ENCODE measurements around the gene PSMD8. TPM values are rescaled to one million over a fixed set of nuclear protein-coding genes. Genes with fewer than 3 reads are reported as not detected.

PSMD8 gene
- 104 TPM for total RNA-seq
- polyA plus RNA-seq: 100 to 1,000 TPM; 177 to 254 (median 222) TPM

GRCh38 chr19:38374332-38375097, at the start of gene PSMD8:
Gene PSMD8 (plus strand): TSS chr19:38374571. CDS start chr19:38374602, 31 bp downstream.
- Histone ChIP-seq H3K27me3 (ENCODE audit: control insufficient read depth, insufficient read depth, low read length) (no peaks in the 10 kb centered on the region), H3K9me3 (ENCODE audit: control insufficient read depth in 2 of 2, low read length in 2 of 2) (no peaks in the 10 kb centered on the region), H3K36me3 (ENCODE audit: control insufficient read depth, insufficient read depth, low read length) (peaks cover 21% of the 10 kb centered on the region), H3K4me3 (ENCODE audit: low read depth, low read length) (peak within 1 kb of the TSS; percentile 86), H3K27ac (ENCODE audit: insufficient read depth, low read length, poor library complexity, severe bottlenecking) (peak within 1 kb of the TSS; percentile 90), H3K4me1 (ENCODE audit: control insufficient read depth, insufficient read depth, low read length, poor library complexity, severe bottlenecking) (peaks cover 26% of the 10 kb centered on the region)
- peak within 1 kb of the TSS; percentile 97 to 99 (median 98) for H3K4me3 Mint-ChIP-seq
- H3K36me3 Mint-ChIP-seq: peaks cover 17% of the 10 kb centered on the region
- no peaks in the 10 kb centered on the region for H3K9me3 Mint-ChIP-seq
- peaks cover 5 to 32% (median 16%) of the 10 kb centered on the region in 4 donors for H3K4me1 Mint-ChIP-seq
- DNase-seq (peak; percentile 98 to 100 (median 99)), ATAC-seq (ENCODE audit: low read depth in 2 of 2) (peak; percentile 96 to 97)
- peaks cover 13% of the 10 kb centered on the region for H3K27me3 Mint-ChIP-seq
- H3K27ac Mint-ChIP-seq: peak within 1 kb of the TSS; percentile 97 to 100 (median 99)

- Histone ChIP-seq H3K36me3 (ENCODE audit: control insufficient read depth, insufficient read depth, low read length) (peaks cover 22% of the 10 kb centered on the region), H3K27me3 (ENCODE audit: control insufficient read depth, insufficient read depth, low read length) (no peaks in the 10 kb centered on the region), H3K9me3 (ENCODE audit: control insufficient read depth in 2 of 2, low read length in 2 of 2) (no peaks in the 10 kb centered on the region), H3K4me1 (ENCODE audit: control insufficient read depth, insufficient read depth, low read length, poor library complexity, severe bottlenecking) (peaks cover 3% of the 10 kb centered on the region), H3K4me3 (ENCODE audit: low read depth, low read length) (no peak overlapping the region), H3K27ac (ENCODE audit: insufficient read depth, low read length, poor library complexity, severe bottlenecking) (no peak overlapping the region)
- H3K9me3 Mint-ChIP-seq: no peaks in the 10 kb centered on the region
- H3K27ac Mint-ChIP-seq: peak overlapping the region in 1 of 3 donors; percentile 63
- no peak overlapping the region for H3K4me3 Mint-ChIP-seq
- ATAC-seq (ENCODE audit: low read depth in 2 of 2) (no peak), DNase-seq (no peak)
- H3K4me1 Mint-ChIP-seq: peaks cover 9 to 13% (median 12%) of the 10 kb centered on the region in 4 donors
- H3K36me3 Mint-ChIP-seq: peaks cover 33% of the 10 kb centered on the region
- H3K27me3 Mint-ChIP-seq: no peaks in the 10 kb centered on the region
Measured at GRCh38 chr19:38326591-38326990, 47.8 kb upstream of the PSMD8 start.

- peaks cover 28% of the 10 kb centered on the region for H3K36me3 Mint-ChIP-seq
- no peaks in the 10 kb centered on the region for H3K27me3 Mint-ChIP-seq
- no peak overlapping the region for H3K27ac ChIP-seq (ENCODE audit: insufficient read depth, low read length, poor library complexity, severe bottlenecking)
- peaks cover 0 to 5% (median 1%) of the 10 kb centered on the region in 4 donors for H3K4me1 Mint-ChIP-seq
- ATAC-seq (ENCODE audit: low read depth in 2 of 2): no peak
- no peak overlapping the region for H3K4me3 Mint-ChIP-seq
- H3K4me3 ChIP-seq (ENCODE audit: low read depth, low read length): no peak overlapping the region
- peak overlapping the region in 1 of 3 donors; percentile 18 for H3K27ac Mint-ChIP-seq
- no peak for DNase-seq
- H3K27me3 ChIP-seq (ENCODE audit: control insufficient read depth, insufficient read depth, low read length): no peaks in the 10 kb centered on the region
- H3K9me3 ChIP-seq (ENCODE audit: control insufficient read depth in 2 of 2, low read length in 2 of 2): no peaks in the 10 kb centered on the region
- H3K36me3 ChIP-seq (ENCODE audit: control insufficient read depth, insufficient read depth, low read length): peaks cover 22% of the 10 kb centered on the region
- no peaks in the 10 kb centered on the region for H3K9me3 Mint-ChIP-seq
- no peaks in the 10 kb centered on the region for H3K4me1 ChIP-seq (ENCODE audit: control insufficient read depth, insufficient read depth, low read length, poor library complexity, severe bottlenecking)
Measured at GRCh38 chr19:38329651-38330050, 44.7 kb upstream of the PSMD8 start.

- H3K27ac ChIP-seq (ENCODE audit: insufficient read depth, low read length, poor library complexity, severe bottlenecking): no peak overlapping the region
- no peaks in the 10 kb centered on the region for H3K27me3 Mint-ChIP-seq
- no peak overlapping the region for H3K27ac Mint-ChIP-seq
- peaks cover 0 to 9% (median 4%) of the 10 kb centered on the region in 4 donors for H3K4me1 Mint-ChIP-seq
- no peaks in the 10 kb centered on the region for H3K9me3 ChIP-seq (ENCODE audit: control insufficient read depth in 2 of 2, low read length in 2 of 2)
- no peak overlapping the region for H3K4me3 ChIP-seq (ENCODE audit: low read depth, low read length)
- peaks cover 4% of the 10 kb centered on the region for H3K4me1 ChIP-seq (ENCODE audit: control insufficient read depth, insufficient read depth, low read length, poor library complexity, severe bottlenecking)
- no peaks in the 10 kb centered on the region for H3K27me3 ChIP-seq (ENCODE audit: control insufficient read depth, insufficient read depth, low read length)
- H3K36me3 Mint-ChIP-seq: peaks cover 20% of the 10 kb centered on the region
- no peak for ATAC-seq (ENCODE audit: low read depth in 2 of 2)
- H3K4me3 Mint-ChIP-seq: no peak overlapping the region
- no peak for DNase-seq
- peaks cover 16% of the 10 kb centered on the region for H3K36me3 ChIP-seq (ENCODE audit: control insufficient read depth, insufficient read depth, low read length)
- H3K9me3 Mint-ChIP-seq: no peaks in the 10 kb centered on the region
Measured at GRCh38 chr19:38331728-38332127, 42.6 kb upstream of the PSMD8 start.

GRCh38 chr19:38333245-38333644, 41.1 kb upstream of the PSMD8 start:
- no peaks in the 10 kb centered on the region for H3K9me3 ChIP-seq (ENCODE audit: control insufficient read depth in 2 of 2, low read length in 2 of 2)
- peaks cover 14% of the 10 kb centered on the region for H3K4me1 ChIP-seq (ENCODE audit: control insufficient read depth, insufficient read depth, low read length, poor library complexity, severe bottlenecking)
- Mint-ChIP-seq H3K4me1 (peaks cover 0 to 17% (median 4%) of the 10 kb centered on the region in 4 donors), H3K9me3 (no peaks in the 10 kb centered on the region), H3K4me3 (no peak overlapping the region), H3K36me3 (peaks cover 11% of the 10 kb centered on the region), H3K27me3 (no peaks in the 10 kb centered on the region), H3K27ac (no peak overlapping the region)
- H3K4me3 ChIP-seq (ENCODE audit: low read depth, low read length): no peak overlapping the region
- H3K27ac ChIP-seq (ENCODE audit: insufficient read depth, low read length, poor library complexity, severe bottlenecking): no peak overlapping the region
- peaks cover 1% of the 10 kb centered on the region for H3K36me3 ChIP-seq (ENCODE audit: control insufficient read depth, insufficient read depth, low read length)
- ATAC-seq (ENCODE audit: low read depth in 2 of 2): no peak
- no peak for DNase-seq
- no peaks in the 10 kb centered on the region for H3K27me3 ChIP-seq (ENCODE audit: control insufficient read depth, insufficient read depth, low read length)

DNA sequence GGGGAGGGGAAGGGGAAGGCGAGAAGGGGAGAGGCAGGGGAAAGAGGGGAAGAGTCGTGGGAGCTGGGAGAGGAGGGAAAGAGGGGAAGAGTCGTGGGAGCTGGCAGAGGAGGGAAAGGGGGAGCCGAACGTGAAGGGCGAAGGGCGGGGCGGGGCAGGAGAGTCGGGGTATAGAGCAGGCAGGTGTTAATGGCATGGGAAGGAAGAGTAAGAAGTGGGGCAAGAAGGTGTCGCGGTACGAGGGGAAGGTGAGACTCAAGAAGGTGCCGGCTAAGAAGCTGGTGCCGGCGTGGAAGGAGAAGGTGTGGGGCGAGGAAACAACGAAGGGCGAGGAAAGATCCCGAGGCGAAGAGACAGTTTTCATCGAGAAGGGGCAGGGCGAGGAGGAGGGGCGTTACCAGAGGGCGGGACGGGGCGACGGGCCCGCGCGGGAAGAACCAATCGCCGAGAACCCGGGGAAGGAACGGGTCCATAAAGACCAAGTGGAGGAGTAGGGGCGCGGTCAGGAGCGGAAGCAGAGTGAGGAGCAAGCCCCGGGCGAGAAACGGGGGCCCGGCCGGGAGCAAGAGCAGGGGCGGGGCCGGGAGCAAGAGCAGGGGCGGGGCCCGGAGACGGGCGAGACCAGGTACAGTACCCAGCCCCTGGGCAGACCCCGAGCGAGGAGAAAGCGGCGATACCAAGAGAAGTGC, 38.3 kb upstream of the PSMD8 start:
- Mint-ChIP-seq H3K36me3 (no peaks in the 10 kb centered on the region), H3K4me3 (peak overlapping the region; percentile 94 to 98 (median 96)), H3K27ac (peak overlapping the region; percentile 95 to 100 (median 98)), H3K9me3 (no peaks in the 10 kb centered on the region), H3K4me1 (peaks cover 0 to 28% (median 6%) of the 10 kb centered on the region in 4 donors), H3K27me3 (no peaks in the 10 kb centered on the region)
- peak; percentile 91 to 97 (median 93) for DNase-seq
- Histone ChIP-seq H3K36me3 (ENCODE audit: control insufficient read depth, insufficient read depth, low read length) (no peaks in the 10 kb centered on the region), H3K27me3 (ENCODE audit: control insufficient read depth, insufficient read depth, low read length) (no peaks in the 10 kb centered on the region), H3K27ac (ENCODE audit: insufficient read depth, low read length, poor library complexity, severe bottlenecking) (peak overlapping the region; percentile 96), H3K4me1 (ENCODE audit: control insufficient read depth, insufficient read depth, low read length, poor library complexity, severe bottlenecking) (peaks cover 14% of the 10 kb centered on the region), H3K4me3 (ENCODE audit: low read depth, low read length) (peak overlapping the region; percentile 77), H3K9me3 (ENCODE audit: control insufficient read depth in 2 of 2, low read length in 2 of 2) (no peaks in the 10 kb centered on the region)
- peak; percentile 62 to 69 for ATAC-seq (ENCODE audit: low read depth in 2 of 2)

DNA sequence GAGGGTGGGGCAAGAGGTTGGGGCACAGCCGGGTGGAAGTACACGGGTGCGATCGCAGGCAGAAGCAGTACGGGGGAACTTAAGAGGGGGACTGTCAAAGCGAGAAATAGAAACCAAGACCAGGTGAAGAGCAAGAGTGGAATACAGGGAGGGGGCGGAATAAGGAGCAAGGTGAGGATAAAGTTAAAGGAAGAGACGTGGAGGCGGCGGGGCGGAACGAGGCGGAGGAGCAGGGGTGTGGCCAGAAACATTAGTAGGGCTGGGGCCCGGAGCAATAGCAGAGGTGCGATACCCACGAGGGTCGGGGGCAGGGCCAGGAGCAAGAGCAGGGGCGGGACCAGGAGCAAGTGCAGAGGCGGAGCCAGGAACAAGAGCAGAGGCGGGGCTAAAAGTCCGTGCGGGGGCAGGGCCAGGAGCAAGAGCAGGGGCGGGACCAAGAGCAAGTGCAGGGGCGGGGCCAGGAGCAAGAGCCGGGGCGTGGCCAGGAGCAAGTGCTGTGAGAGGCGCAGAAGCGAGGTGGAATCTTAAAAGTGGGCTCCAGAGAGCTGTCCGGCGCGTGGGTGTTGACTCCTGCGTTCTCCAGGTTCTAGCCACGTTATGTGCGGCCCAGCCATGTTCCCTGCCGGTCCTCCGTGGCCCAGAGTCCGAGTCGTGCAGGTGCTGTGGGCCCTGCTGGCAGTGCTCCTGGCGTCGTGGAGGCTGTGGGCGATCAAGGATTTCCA, 37.6 kb upstream of the PSMD8 start:
- Mint-ChIP-seq H3K9me3 (no peaks in the 10 kb centered on the region), H3K4me1 (peaks cover 0 to 28% (median 6%) of the 10 kb centered on the region in 4 donors), H3K4me3 (peak overlapping the region; percentile 94 to 98 (median 96)), H3K27me3 (no peaks in the 10 kb centered on the region), H3K27ac (peak overlapping the region; percentile 93 to 100 (median 98)), H3K36me3 (no peaks in the 10 kb centered on the region)
- DNase-seq (peak; percentile 91 to 98 (median 94)), ATAC-seq (ENCODE audit: low read depth in 2 of 2) (peak; percentile 61 to 66)
- Histone ChIP-seq H3K9me3 (ENCODE audit: control insufficient read depth in 2 of 2, low read length in 2 of 2) (no peaks in the 10 kb centered on the region), H3K4me3 (ENCODE audit: low read depth, low read length) (peak overlapping the region; percentile 77), H3K4me1 (ENCODE audit: control insufficient read depth, insufficient read depth, low read length, poor library complexity, severe bottlenecking) (peaks cover 14% of the 10 kb centered on the region), H3K27ac (ENCODE audit: insufficient read depth, low read length, poor library complexity, severe bottlenecking) (peak overlapping the region; percentile 96), H3K36me3 (ENCODE audit: control insufficient read depth, insufficient read depth, low read length) (no peaks in the 10 kb centered on the region), H3K27me3 (ENCODE audit: control insufficient read depth, insufficient read depth, low read length) (no peaks in the 10 kb centered on the region)
